Right lobe of liver (tissue), 6 donors: ENCODE data around the gene PRR12. TPM values are rescaled to one million over a fixed set of nuclear protein-coding genes. Genes with fewer than 3 reads are reported as not detected.
A peak's percentile ranks its signal among the peaks of the same experiment; 100 is the strongest.

Experiments
- ATAC-seq, 4 donors: fragments of 200-7000 bp; cut with Tn5 transposase; one replicate each; pipeline ENCODE4 v1.9.1; 2020; ENCODE audit warnings: mild to moderate bottlenecking in 4 of 4, moderate library complexity in 4 of 4
- DNase-seq, 3 donors: peaks; one replicate each; pipeline ENCODE4 v3.0.0-alpha.2; 2020
- H3K27ac ChIP-seq, 3 donors: fragments of 200-600 bp; one replicate each; pipeline ENCODE4 v1.8.0; 2022
- H3K27me3 ChIP-seq, 2 donors: fragments of 200-600 bp; one replicate each; pipeline ENCODE4 v1.8.0; 2022
- H3K36me3 ChIP-seq, 4 donors: fragments of 200-600 bp; sonication (generic) in 1 of 4; one replicate each; pipeline versions ENCODE4 v1.5.1 to v1.8.0; 2017 to 2022; ENCODE audit warnings: control low read depth in 1 of 4
- H3K4me1 ChIP-seq, 4 donors: fragments of 200-600 bp; sonication (generic) in 1 of 4; one replicate each; pipeline versions ENCODE4 v1.5.1 to v1.8.0; 2017 to 2022; ENCODE audit warnings: control low read depth in 1 of 4
- H3K4me3 ChIP-seq, 3 donors: fragments of 200-600 bp; one replicate each; pipeline ENCODE4 v1.8.0; 2022
- H3K9me3 ChIP-seq, 4 donors: fragments of 200-600 bp; sonication (generic) in 1 of 4; one replicate each; pipeline versions ENCODE4 v1.5.1 to v1.8.0; 2017 to 2022; ENCODE audit warnings: control low read depth in 1 of 4
- POLR2A ChIP-seq: fragments of 450-650 bp; IDR thresholded peaks from one replicate; pipeline ENCODE4 v1.6.1; 2017; ENCODE audit warnings: antibody characterized with exemption, mild to moderate bottlenecking
- WGBS: methylation state at CpG from one replicate; pipeline ENCODE4 v1.1.6; 2018; ENCODE audit warnings: low coverage, low lambda C conversion rate; ENCODE audit not compliant: insufficient coverage; ENCODE audit errors: missing lambda C conversion rate; 5-methylcytosine and 5-hydroxymethylcytosine counted together
- intact Hi-C, 2 donors: fragments of 100-400 bp; cut with DNase I; formaldehyde crosslinking; loops; one replicate each; pipeline versions ENCODE4 v1.11.2 to v1.14.1; 2022
- total RNA-seq, 6 experiments: library from RNA; depleted of rRNA in 2 of 6; stranded (reverse); fragments of >200 nt in 2 of 6; fragmentation: NEBNext Ultra II Directional in 3 of 6; extraction: Animal tissue kit (Norgen Biotek cat#: 25700) in 3 of 6; gene quantifications; one replicate each; pipeline versions ENCODE4 v1.1.0 to v1.2.4, GENCODE V29; 2016 to 2023
- TF ChIP-seq, protein P1 (sequence below), 4 donors: fragments of 200-600 bp in 3 of 4; fragments of 450-650 bp in 1 of 4; IDR thresholded peaks; one replicate each; pipeline versions ENCODE4 v1.5.1 to v1.8.0; 2016 to 2022; ENCODE audit warnings: antibody characterized with exemption in 4 of 4, mild to moderate bottlenecking in 2 of 4
- donor health status: DM: no; HTN: yes; CAD: no.
- donor health status: DM: no; HTN: no; CAD: no.
- donor health status: DM: no; HTN: no; CAD: no.
- donor health status: DM: no; HTN: yes; CAD: no.
- donor health status: DM: no; HTN: yes; CAD: no.

Gene PRR12
- total RNA-seq, 6 experiments from 2014 or later = 4.0 to 8.5 (median 5.5) TPM

DNA sequence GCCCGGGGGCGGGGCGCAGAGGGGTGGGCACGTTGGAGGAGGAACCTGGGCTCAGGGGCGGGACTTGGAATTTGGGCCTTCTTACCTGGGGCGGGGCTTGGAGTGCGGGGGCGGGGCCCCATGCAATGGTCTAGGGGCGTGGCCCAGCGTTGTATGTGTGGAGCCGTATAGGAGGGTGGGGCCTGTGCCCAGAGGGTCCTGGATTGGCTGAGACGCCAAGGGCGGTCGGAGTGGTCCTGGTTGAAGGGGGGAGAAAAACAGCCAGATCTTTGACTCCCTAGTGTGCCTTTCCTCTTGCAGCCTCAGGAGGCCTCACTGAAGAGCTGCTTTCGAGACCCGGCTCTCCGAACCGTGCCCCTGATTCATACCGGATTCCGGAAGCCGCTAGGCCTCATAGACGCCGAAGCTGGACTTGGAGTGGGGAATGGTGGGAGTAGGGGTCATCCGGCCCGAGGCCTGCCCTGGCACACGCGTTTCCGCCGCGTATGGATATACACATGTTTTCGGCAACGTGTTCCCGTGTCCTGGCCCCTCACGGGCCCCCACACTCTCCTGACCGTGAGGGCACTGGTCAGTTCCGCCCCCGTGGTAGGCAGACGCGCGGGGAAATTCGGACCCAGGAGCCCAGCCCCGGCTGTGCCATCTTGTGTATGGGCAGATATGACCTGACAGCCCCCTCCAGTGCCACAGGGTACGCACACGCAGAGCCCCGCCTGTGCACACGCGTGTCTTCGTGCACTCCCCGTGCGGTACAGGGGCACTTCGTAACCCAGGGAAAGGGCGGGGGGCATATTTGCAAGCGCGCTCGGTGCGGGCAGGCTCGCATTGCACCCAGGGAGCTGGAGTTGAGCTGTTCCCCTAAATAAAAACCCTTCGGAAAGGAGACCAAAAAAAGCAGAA lies 661 bp upstream of the PRR12 start:
- ATAC-seq (peak; percentile 89 to 94 (median 91)), DNase-seq (peak; percentile 97 to 98 (median 98))
- no peaks in the 10 kb centered on the region for H3K9me3 ChIP-seq
- peak overlapping the region; percentile 76 to 83 (median 77) for H3K4me3 ChIP-seq
- TF ChIP-seq POLR2A = peak; percentile 80
- TF ChIP-seq, protein P1, sequence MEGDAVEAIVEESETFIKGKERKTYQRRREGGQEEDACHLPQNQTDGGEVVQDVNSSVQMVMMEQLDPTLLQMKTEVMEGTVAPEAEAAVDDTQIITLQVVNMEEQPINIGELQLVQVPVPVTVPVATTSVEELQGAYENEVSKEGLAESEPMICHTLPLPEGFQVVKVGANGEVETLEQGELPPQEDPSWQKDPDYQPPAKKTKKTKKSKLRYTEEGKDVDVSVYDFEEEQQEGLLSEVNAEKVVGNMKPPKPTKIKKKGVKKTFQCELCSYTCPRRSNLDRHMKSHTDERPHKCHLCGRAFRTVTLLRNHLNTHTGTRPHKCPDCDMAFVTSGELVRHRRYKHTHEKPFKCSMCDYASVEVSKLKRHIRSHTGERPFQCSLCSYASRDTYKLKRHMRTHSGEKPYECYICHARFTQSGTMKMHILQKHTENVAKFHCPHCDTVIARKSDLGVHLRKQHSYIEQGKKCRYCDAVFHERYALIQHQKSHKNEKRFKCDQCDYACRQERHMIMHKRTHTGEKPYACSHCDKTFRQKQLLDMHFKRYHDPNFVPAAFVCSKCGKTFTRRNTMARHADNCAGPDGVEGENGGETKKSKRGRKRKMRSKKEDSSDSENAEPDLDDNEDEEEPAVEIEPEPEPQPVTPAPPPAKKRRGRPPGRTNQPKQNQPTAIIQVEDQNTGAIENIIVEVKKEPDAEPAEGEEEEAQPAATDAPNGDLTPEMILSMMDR (IDR thresholded peaks at IDR 0.05) = peak in 1 of 4 donors; percentile 2
- intact Hi-C loops = loop anchor here in 1 of 2 donors (10.0 kb wide), 1 partner anchor 74 kb away; the partner anchor contains the start of genes BCL2L12 and IRF3
- peaks cover 0 to 10% (median 1%) of the 10 kb centered on the region in 4 donors for H3K36me3 ChIP-seq
- under 1% methylated on average over 22 of the region's 58 CpGs for WGBS
- peak overlapping the region; percentile 39 to 84 (median 82) for H3K27ac ChIP-seq
- H3K27me3 ChIP-seq = no peaks in the 10 kb centered on the region
- H3K4me1 ChIP-seq = peaks cover 0 to 4% (median 0%) of the 10 kb centered on the region in 4 donors

DNA sequence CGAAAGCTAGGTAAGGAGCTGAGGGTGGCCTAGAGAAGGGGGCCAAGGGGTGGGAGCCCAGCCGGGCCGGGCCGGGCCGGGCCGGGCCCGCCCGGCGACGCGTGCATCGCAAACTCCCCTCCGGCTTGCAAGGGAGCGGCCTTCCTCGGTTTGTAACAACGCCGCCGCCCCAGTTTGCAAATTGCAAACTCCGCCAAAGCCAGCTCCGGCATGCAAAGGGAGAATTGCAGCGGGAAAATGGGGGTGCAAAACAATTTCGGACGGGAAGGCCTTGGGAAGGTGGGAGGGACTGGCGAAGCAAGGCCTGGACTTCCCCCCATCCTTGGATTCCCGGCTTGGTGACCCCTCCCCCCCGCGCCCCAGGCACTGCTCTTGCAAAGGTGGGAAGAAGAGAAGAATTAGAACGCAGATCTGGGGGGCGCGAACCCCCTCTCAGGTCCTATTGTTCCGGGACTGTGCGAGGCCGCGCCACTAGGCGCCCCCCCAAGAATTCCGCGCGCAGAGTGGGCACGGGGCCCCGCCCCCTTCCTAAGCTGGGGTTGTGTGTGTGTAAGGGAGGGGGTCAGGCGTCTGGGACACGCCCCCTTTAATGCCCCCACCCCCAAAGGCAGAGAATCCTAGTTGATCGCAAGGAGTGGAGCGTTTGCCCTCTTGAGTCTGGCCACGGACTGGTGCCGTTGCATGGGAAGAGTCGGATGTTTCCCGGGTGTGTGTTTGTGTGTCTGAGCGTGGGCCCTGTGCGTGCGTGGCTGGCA lies 926 bp downstream of the PRR12 start:
- Histone ChIP-seq H3K27ac (peak overlapping the region in 2 of 3 donors; percentile 57 to 82), H3K4me1 (peaks cover 0 to 4% (median 0%) of the 10 kb centered on the region in 4 donors), H3K4me3 (peak overlapping the region; percentile 76 to 83 (median 77)), H3K36me3 (peaks cover 0 to 13% (median 1%) of the 10 kb centered on the region in 4 donors), H3K9me3 (no peaks in the 10 kb centered on the region), H3K27me3 (no peaks in the 10 kb centered on the region)
- under 1% methylated on average over 24 of the region's 51 CpGs for WGBS
- DNase-seq (peak; percentile 52 to 64 (median 63)), ATAC-seq (no peak)
- TF ChIP-seq, protein P1 (IDR thresholded peaks at IDR 0.05) = no peak
- no peak for TF ChIP-seq POLR2A
- intact Hi-C loops = loop anchor here in 1 of 2 donors (10.0 kb wide), 1 partner anchor 73 kb away; the partner anchor contains the start of genes BCL2L12 and IRF3

DNA sequence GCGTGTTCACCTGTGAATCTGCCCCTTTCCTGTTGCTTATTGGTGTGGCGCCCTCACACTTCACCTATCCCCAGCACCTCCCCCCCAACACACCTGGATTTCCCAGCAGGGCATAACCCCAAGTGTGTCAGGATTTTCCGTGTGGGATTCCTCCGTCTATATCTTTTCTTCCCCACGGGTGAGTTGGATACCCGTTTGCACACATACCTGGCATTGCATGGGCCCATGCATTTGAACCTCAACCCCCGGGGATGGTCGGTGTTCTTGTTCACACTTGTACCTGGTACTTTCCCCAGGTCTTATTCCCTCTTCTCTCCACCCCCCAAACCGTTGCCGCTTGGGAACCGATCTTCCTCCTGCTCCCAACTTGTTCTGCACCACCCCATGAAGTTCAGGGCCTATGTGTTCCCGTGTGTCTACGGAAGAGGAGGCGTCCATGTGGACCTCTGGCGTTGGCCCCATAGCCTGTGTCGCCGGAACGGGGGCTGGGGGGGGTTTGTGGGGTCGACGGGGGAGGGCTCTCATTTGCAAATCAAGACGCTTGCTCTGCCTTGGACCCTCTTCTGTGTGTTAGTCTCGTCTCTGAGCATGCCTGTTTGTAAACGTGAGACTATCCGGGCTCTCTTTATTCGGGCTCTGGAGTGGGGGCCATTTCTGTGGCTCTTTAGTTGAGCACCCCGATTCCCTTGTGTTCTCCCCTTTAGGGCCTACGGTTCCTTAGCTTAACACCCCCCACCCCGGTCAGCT lies 1.7 kb downstream of the PRR12 start:
- intact Hi-C loops = loop anchor here in 1 of 2 donors (10.0 kb wide), 1 partner anchor 72 kb away; the partner anchor contains the start of genes BCL2L12 and IRF3
- no peak for TF ChIP-seq POLR2A
- TF ChIP-seq, protein P1 (IDR thresholded peaks at IDR 0.05) = no peak
- Histone ChIP-seq H3K4me3 (peak overlapping the region; percentile 76 to 83 (median 77)), H3K9me3 (no peaks in the 10 kb centered on the region), H3K27ac (no peak overlapping the region), H3K4me1 (peaks cover 0 to 4% (median 0%) of the 10 kb centered on the region in 4 donors), H3K27me3 (no peaks in the 10 kb centered on the region), H3K36me3 (peaks cover 0 to 20% (median 1%) of the 10 kb centered on the region in 4 donors)
- 24% methylated on average over 22 of the region's 28 CpGs for WGBS
- no peak for ATAC-seq
- DNase-seq = no peak
